ENCODE results near the gene APOLD1.

The APOLD1 gene

GRCh38 chr12:12839873-12840579, 54.6 kb downstream of the APOLD1 start:
- no peak for DNase-seq (ENCODE audit: low spot score)

GRCh38 chr12:12840580-12840899, 55.1 kb downstream of the APOLD1 start:
- no peak for DNase-seq (ENCODE audit: low spot score)

Measured in Ammon's horn (tissue), 1 donor.